ENCODE data around the gene RUNX3. TPM values are rescaled to one million over a fixed set of nuclear protein-coding genes. Genes with fewer than 3 reads are reported as not detected.

Gene RUNX3
- total and polyA plus RNA-seq, 2 donors (not counting 1 experiment from before 2014, with no cell fraction given): 0.48 to 0.66 TPM

- Histone ChIP-seq H3K27ac (ENCODE audit: insufficient read depth, low read length) (peak overlapping the region; percentile 31), H3K79me2 (ENCODE audit: control insufficient read depth, insufficient read depth, low read length) (no peaks in the 10 kb centered on the region), H3K4me2 (ENCODE audit: extremely low read depth, insufficient read depth, low read length) (no peak overlapping the region), H3K9me3 (ENCODE audit: control insufficient read depth, insufficient read depth, low read depth, low read length) (no peaks in the 10 kb centered on the region), H2AFZ (ENCODE audit: low read length) (no peak overlapping the region), H3K27me3 (ENCODE audit: control insufficient read depth, insufficient read depth, low read length) (no peaks in the 10 kb centered on the region), H3K36me3 (ENCODE audit: control insufficient read depth, insufficient read depth, low read length) (no peaks in the 10 kb centered on the region), H3K9ac (ENCODE audit: insufficient read depth, low read length) (no peak overlapping the region), H3K4me3 (replicated peaks in 1 of 4; ENCODE audit: control extremely low read depth in 1 of 4, insufficient read depth in 1 of 4, low read depth in 3 of 4, low read length in 4 of 4) (no peak overlapping the region), H3K4me1 (ENCODE audit: control insufficient read depth, extremely low read depth, insufficient read depth, low read length) (peaks cover 5% of the 10 kb centered on the region), H4K20me1 (ENCODE audit: control insufficient read depth, extremely low read depth, insufficient read depth, low read length) (no peaks in the 10 kb centered on the region)
- peak; percentile 37 to 79 for DNase-seq (ENCODE audit: low read depth in 2 of 2)
- TF ChIP-seq CTCF (conservative IDR thresholded peaks at IDR 0.05 in 1 of 2, IDR thresholded peaks at IDR 0.05 in 1 of 2; ENCODE audit: low read depth in 1 of 2, low read length in 2 of 2) (no peak), EZH2 (IDR thresholded peaks at IDR 0.05; ENCODE audit: low read length, missing control alignments) (no peak)
Observed at GRCh38 chr1:24914226-24915069, 15.6 kb downstream of the RUNX3 start.

- Histone ChIP-seq H3K27me3 (ENCODE audit: control insufficient read depth, insufficient read depth, low read length) (no peaks in the 10 kb centered on the region), H3K4me1 (ENCODE audit: control insufficient read depth, extremely low read depth, insufficient read depth, low read length) (peaks cover 5% of the 10 kb centered on the region), H3K27ac (ENCODE audit: insufficient read depth, low read length) (peak overlapping the region; percentile 18), H2AFZ (ENCODE audit: low read length) (no peak overlapping the region), H3K79me2 (ENCODE audit: control insufficient read depth, insufficient read depth, low read length) (no peaks in the 10 kb centered on the region), H3K4me3 (replicated peaks in 1 of 4; ENCODE audit: control extremely low read depth in 1 of 4, insufficient read depth in 1 of 4, low read depth in 3 of 4, low read length in 4 of 4) (no peak overlapping the region), H3K4me2 (ENCODE audit: extremely low read depth, insufficient read depth, low read length) (no peak overlapping the region), H4K20me1 (ENCODE audit: control insufficient read depth, extremely low read depth, insufficient read depth, low read length) (no peaks in the 10 kb centered on the region), H3K9ac (ENCODE audit: insufficient read depth, low read length) (no peak overlapping the region), H3K36me3 (ENCODE audit: control insufficient read depth, insufficient read depth, low read length) (no peaks in the 10 kb centered on the region), H3K9me3 (ENCODE audit: control insufficient read depth, insufficient read depth, low read depth, low read length) (no peaks in the 10 kb centered on the region)
- DNase-seq (ENCODE audit: low read depth in 2 of 2): no peak
- no peak for TF ChIP-seq CTCF (conservative IDR thresholded peaks at IDR 0.05 in 1 of 2, IDR thresholded peaks at IDR 0.05 in 1 of 2; ENCODE audit: low read depth in 1 of 2, low read length in 2 of 2)
- no peak for TF ChIP-seq EZH2 (IDR thresholded peaks at IDR 0.05; ENCODE audit: low read length, missing control alignments)
Observed at GRCh38 chr1:24913616-24914225, 16.4 kb downstream of the RUNX3 start.

GRCh38 chr1:24913274-24913604, 16.8 kb downstream of the RUNX3 start:
- TF ChIP-seq CTCF (conservative IDR thresholded peaks at IDR 0.05 in 1 of 2, IDR thresholded peaks at IDR 0.05 in 1 of 2; ENCODE audit: low read depth in 1 of 2, low read length in 2 of 2) (no peak), EZH2 (IDR thresholded peaks at IDR 0.05; ENCODE audit: low read length, missing control alignments) (no peak)
- H3K27ac ChIP-seq (ENCODE audit: insufficient read depth, low read length): no peak overlapping the region
- no peaks in the 10 kb centered on the region for H3K9me3 ChIP-seq (ENCODE audit: control insufficient read depth, insufficient read depth, low read depth, low read length)
- H4K20me1 ChIP-seq (ENCODE audit: control insufficient read depth, extremely low read depth, insufficient read depth, low read length): no peaks in the 10 kb centered on the region
- no peak overlapping the region for H3K4me2 ChIP-seq (ENCODE audit: extremely low read depth, insufficient read depth, low read length)
- no peak overlapping the region for H2AFZ ChIP-seq (ENCODE audit: low read length)
- H3K27me3 ChIP-seq (ENCODE audit: control insufficient read depth, insufficient read depth, low read length): no peaks in the 10 kb centered on the region
- H3K36me3 ChIP-seq (ENCODE audit: control insufficient read depth, insufficient read depth, low read length): no peaks in the 10 kb centered on the region
- peaks cover 5% of the 10 kb centered on the region for H3K4me1 ChIP-seq (ENCODE audit: control insufficient read depth, extremely low read depth, insufficient read depth, low read length)
- H3K79me2 ChIP-seq (ENCODE audit: control insufficient read depth, insufficient read depth, low read length): no peaks in the 10 kb centered on the region
- H3K9ac ChIP-seq (ENCODE audit: insufficient read depth, low read length): no peak overlapping the region
- DNase-seq (ENCODE audit: low read depth in 2 of 2): no peak
- H3K4me3 ChIP-seq (replicated peaks in 1 of 4; ENCODE audit: control extremely low read depth in 1 of 4, insufficient read depth in 1 of 4, low read depth in 3 of 4, low read length in 4 of 4): no peak overlapping the region

All from fibroblast of lung (primary cell).